ENCODE data around the gene INSL6.

DNA sequence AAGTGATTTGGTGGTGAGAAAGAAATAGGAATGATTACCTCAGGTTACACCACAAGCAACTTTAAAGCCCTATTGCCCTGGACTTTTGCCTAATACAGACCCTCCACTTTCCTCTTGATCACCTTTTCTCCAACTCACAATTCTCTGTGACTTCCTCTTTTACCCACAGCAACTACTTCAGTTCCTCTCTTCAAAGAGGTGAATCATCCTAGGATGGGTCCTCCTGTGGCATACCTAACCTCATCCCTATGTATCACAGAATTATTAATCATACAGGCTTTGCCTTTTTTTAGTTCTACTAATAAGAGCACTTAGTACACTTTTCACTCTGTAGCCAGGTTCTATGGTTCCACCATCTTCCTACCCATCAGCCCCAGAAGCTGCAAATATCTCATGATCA is 19.6 kb upstream of the INSL6 start:
- TF ChIP-seq GATA2 (IDR thresholded peaks at IDR 0.05; ENCODE audit: low read depth, low read length) (no peak), GATA3 (IDR thresholded peaks at IDR 0.05; ENCODE audit: low read depth, low read length) (no peak)

Measured in SH-SY5Y (cell line).